ENCODE measurements around the gene CTU2. TPM values are rescaled to one million over a fixed set of nuclear protein-coding genes. Genes with fewer than 3 reads are reported as not detected.

CTU2 gene
- total RNA-seq, 2 donors from 2014 or later, result 5.7 to 10.2 TPM

DNA sequence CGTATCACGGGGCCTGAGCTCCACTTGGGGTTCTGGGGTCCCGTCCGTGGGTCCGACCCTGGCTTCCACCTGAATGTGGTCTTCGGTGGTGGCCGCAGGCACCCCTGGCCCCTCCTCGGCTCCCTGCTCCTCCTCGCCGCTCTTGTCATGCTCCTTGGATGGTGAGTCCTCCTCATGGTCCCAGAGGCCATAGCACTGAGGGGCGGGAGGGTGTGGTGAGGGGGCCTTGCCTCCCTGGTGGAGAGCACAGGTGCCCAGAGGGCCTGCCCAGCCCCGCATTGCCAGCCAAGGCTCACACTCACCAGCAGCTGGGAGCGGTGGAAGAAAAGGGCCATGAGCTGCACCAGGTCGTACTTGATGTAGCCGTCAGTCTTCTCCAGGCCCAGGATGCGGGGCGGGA lies 14.9 kb downstream of the CTU2 start:
- Histone ChIP-seq H3K4me3 (no peak overlapping the region), H3K27ac (no peak overlapping the region), H3K27me3 (no peaks in the 10 kb centered on the region), H3K4me1 (no peaks in the 10 kb centered on the region), H3K36me3 (replicated peaks in 1 of 2; ENCODE audit: insufficient read depth in 1 of 2, low read depth in 2 of 2) (peaks cover 3 to 18% of the 10 kb centered on the region in 2 donors), H3K9me3 (no peaks in the 10 kb centered on the region)
- TF ChIP-seq CTCF (IDR thresholded peaks at IDR 0.05) (no peak), POLR2A (IDR thresholded peaks at IDR 0.05) (no peak)
- DNase-seq (no peak), ATAC-seq (no peak)
- WGBS, 2 donors, result 93 to 99% methylated on average over 13 to 16 of the region's 17 CpGs
- intact Hi-C loops (cut with DNase I), result no loop called here

DNA sequence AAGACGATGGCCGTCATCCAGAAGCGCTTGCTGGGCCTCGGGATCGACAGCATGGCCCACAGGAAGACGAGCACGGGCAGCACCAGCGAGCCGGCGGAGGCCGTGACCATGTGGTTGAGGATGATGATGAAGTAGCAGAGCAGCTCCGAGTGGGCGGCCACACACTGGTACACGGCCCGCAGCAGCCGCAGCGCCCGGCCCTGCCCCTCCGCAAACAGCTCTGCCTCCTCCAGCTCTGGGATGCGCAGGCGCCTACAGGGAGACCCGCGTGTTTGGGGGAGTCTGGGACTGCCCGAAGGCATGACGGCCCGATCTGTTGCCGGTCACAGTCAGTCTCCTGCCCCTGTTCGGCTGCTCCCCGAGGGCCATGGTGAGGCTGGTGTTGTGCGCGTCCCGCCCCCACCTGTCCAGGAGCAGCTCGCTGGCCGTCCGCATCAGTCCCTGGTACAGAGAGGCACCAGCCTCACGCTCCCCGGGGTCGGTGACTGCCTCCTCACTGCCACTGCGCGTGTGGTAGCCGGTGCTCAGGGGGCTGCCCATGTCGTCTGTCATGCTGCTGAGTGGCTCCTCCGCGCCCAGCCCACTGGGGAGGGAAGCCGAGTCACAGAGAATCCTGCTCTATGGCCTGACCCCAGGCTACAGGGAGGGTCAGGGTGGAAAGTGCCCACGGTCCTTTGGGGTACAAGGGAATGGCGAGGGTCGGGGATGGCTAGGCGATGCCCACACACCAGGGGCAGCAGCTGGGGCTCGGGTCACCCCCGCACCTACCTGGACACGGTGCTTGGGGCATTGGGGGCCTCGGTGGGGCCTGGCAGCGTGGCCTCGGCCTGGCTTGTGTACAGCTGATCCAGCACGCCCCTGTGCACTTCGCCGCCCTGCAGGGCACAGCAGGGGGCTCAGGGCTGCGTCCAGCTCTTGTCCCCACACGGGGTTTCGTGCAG lies 15.8 kb downstream of the CTU2 start:
- intact Hi-C loops (cut with DNase I), result no loop called here
- no peak for TF ChIP-seq POLR2A (IDR thresholded peaks at IDR 0.05)
- Histone ChIP-seq H3K27me3 (no peaks in the 10 kb centered on the region), H3K4me1 (no peaks in the 10 kb centered on the region), H3K9me3 (no peaks in the 10 kb centered on the region), H3K27ac (no peak overlapping the region), H3K4me3 (no peak overlapping the region), H3K36me3 (replicated peaks in 1 of 2; ENCODE audit: insufficient read depth in 1 of 2, low read depth in 2 of 2) (peaks cover 0 to 13% of the 10 kb centered on the region in 2 donors)
- DNase-seq (no peak), ATAC-seq (no peak)
- 91 to 95% methylated on average over 32 to 49 of the region's 61 CpGs for WGBS, 2 donors

DNA sequence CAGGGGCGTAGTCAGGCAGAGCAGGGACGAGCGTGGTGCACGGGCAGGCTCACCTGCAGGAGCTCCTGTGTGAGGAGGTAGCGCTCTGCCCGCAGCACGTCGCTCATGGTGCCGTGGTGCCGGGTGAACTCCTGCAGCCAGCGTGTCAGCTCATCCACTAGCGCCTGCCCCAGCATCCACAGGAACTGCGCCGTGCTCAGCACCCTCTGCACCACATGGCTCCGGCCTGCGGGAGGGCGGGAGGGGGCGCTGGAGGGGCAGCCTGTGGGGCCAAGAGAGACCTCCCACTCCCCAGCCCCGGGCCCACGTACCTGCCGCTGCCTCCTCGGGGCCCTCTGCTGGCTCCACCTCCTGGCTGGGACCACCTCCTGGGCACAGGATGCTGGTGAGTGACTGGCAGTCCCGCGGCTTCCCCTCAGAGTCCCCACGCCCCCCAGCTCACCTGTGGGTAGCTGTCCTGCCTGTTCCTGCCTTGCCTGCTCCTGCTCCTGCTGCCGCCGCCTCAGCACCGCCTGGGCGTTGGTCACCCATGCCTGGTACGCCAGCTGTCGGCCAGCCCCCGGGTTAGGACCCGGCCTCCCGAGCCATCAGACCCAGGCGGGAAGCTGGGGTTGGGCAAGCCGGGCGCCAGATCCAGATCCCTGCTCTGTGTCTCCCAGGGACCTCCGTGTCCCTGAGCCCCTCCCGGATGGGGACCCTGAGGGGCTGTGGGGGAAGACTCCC lies 16.6 kb downstream of the CTU2 start:
- intact Hi-C loops (cut with DNase I), result no loop called here
- H3K27me3 ChIP-seq, result no peaks in the 10 kb centered on the region
- WGBS, 2 donors, result 91 to 96% methylated on average over 9 to 35 of the region's 39 CpGs
- H3K27ac ChIP-seq, result no peak overlapping the region
- DNase-seq, result no peak
- H3K36me3 ChIP-seq (replicated peaks in 1 of 2; ENCODE audit: insufficient read depth in 1 of 2, low read depth in 2 of 2), result peaks cover 0 to 11% of the 10 kb centered on the region in 2 donors
- TF ChIP-seq CTCF (IDR thresholded peaks at IDR 0.05) (no peak), POLR2A (IDR thresholded peaks at IDR 0.05) (no peak)
- H3K9me3 ChIP-seq, result no peaks in the 10 kb centered on the region
- no peak overlapping the region for H3K4me3 ChIP-seq
- no peak for ATAC-seq
- H3K4me1 ChIP-seq, result no peaks in the 10 kb centered on the region

DNA sequence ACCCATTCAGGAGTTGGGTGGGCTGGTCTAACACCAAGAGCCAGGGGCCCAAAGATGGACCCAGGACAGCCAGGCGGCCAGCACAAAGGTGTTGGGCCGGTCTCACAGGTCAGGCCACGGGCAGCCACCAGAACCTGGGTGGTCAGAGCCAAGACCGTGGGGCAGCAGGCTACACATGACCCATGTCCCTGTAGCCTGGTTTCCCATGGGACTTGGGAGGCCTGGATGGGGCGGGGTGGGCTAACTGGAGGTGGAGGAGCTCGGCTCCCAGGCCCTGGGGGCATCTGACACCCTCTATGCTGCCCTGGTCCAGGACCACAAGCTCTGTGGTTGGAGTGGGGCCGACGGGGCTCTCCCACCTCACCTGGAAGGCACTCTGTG lies 17.2 kb downstream of the CTU2 start:
- Histone ChIP-seq H3K36me3 (replicated peaks in 1 of 2; ENCODE audit: insufficient read depth in 1 of 2, low read depth in 2 of 2) (peaks cover 0 to 11% of the 10 kb centered on the region in 2 donors), H3K4me3 (no peak overlapping the region), H3K4me1 (no peaks in the 10 kb centered on the region), H3K9me3 (no peaks in the 10 kb centered on the region), H3K27me3 (no peaks in the 10 kb centered on the region), H3K27ac (no peak overlapping the region)
- WGBS, 2 donors, result 82 to 96% methylated on average over 4 to 8 of the region's 8 CpGs
- intact Hi-C loops (cut with DNase I), result no loop called here
- TF ChIP-seq CTCF (IDR thresholded peaks at IDR 0.05) (no peak), POLR2A (IDR thresholded peaks at IDR 0.05) (no peak)
- DNase-seq (no peak), ATAC-seq (no peak)

- DNase-seq (no peak), ATAC-seq (no peak)
- no peak overlapping the region for H3K27ac ChIP-seq
- TF ChIP-seq POLR2A (IDR thresholded peaks at IDR 0.05) (no peak), CTCF (IDR thresholded peaks at IDR 0.05) (no peak)
- H3K9me3 ChIP-seq, result no peaks in the 10 kb centered on the region
- H3K36me3 ChIP-seq (replicated peaks in 1 of 2; ENCODE audit: insufficient read depth in 1 of 2, low read depth in 2 of 2), result peaks cover 0 to 11% of the 10 kb centered on the region in 2 donors
- WGBS, 2 donors, result 91 to 92% methylated on average over 12 to 17 of the region's 17 CpGs
- H3K4me3 ChIP-seq, result no peak overlapping the region
- intact Hi-C loops (cut with DNase I), result no loop called here
- H3K27me3 ChIP-seq, result no peaks in the 10 kb centered on the region
- H3K4me1 ChIP-seq, result no peaks in the 10 kb centered on the region
These were observed 17.6 kb downstream of the CTU2 start for GRCh38 chr16:88723911-88724310.
